Forelimb muscle (tissue), 1 donor: ENCODE results near the gene IFNAR1. TPM values are rescaled to one million over a fixed set of nuclear protein-coding genes. Genes with fewer than 3 reads are reported as not detected.
"Not testable (repeated sequence)": the region's sequence is repeated elsewhere in the genome, so short reads cannot be mapped to it uniquely, and the experiment has no call there.

ENCODE experiments used
- DNase-seq: peaks from one replicate; pipeline ENCODE4 v3.0.0-alpha.2; 2013; ENCODE audit warnings: low read depth
- polyA plus RNA-seq: library from polyadenylated mRNA; unstranded; fragments of 120-200 nt; gene quantifications from one replicate; pipeline ENCODE4 v1.2.1, GENCODE V29; 2013; ENCODE audit not compliant: insufficient read length

IFNAR1 gene
- polyA plus RNA-seq, 1 donor, result 20.9 TPM

DNA sequence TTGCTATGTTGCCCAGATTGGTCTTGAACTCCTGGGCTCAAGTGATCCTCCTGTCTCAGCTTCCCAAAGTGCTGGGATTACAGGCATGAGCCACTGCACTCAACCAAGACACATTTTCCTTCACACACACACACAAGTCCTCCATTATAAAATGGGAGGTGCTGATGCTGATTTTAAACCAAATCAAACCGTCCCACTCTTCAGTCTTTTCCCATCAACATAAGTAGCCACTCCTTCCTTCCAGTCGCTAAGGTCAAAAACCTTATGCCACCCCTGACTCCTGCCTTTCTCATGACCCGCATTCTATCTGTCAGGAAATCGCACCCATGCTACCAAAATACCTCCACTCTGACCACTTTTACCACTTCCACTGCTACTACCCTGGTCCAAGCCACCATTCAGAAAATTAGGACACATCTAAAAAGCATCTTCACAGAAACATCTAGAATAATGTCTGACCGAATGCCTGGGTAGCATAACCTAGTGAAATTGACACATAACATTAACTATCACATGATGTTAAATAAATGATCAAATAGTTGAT lies 50.4 kb downstream of the IFNAR1 start:
- no peak for DNase-seq

DNA sequence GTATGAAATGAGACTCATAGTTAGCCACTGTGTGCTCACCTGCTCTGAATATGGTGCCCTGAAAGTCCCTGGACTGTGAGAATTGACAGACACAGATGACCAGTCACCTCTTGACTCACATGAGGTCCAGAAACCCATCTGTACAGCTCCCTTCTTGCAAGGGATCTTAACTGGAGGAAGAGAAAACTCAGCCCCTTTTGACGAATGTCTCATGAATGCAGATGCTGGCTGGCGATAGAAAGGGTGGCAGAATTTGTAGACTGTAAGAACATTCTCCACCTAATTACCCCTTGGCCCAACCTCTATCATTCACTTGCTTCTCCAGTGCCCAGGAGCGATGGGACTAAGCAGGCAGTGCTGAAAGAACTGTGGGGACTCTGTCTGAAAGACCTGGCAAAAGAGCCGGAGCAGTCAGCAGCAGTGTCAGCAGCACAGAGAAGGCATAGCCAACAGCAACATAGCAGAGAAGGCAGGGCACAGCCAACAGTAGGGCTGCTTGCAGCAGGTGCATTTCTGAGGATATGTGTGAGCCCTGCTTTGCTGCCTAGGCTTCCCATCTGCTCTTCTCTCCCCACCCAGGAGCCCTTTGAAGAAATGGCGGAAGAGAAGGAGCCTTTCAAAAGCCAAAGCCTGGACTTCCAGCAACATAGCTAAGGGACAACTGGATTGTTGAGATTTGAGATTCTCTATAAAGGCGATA lies 52.6 kb downstream of the IFNAR1 start:
- DNase-seq, result no peak

DNA sequence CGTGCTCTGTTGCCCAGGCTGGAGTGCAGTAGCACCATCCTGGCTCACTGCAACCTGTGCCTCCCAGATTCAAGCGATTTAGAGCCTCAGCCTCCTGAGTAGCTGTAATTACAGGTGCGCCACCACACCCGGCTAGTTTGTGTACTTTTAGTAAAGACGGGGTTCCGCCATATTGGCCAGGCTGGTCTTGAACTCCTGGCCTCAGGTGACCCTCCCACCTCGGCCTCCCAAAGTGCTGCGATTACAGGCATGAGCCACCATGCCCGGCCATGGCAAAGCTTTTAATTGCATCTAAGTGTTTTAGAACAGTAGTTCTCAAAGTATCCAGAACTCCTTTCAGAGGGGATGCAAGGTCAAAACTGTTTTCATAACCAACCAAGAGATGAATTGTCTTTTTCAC lies 53.3 kb downstream of the IFNAR1 start:
- DNase-seq, result no peak

GRCh38 chr21:33379934-33380333 lies 55.2 kb downstream of the IFNAR1 start:
- DNase-seq, result not testable (repeated sequence)

DNA sequence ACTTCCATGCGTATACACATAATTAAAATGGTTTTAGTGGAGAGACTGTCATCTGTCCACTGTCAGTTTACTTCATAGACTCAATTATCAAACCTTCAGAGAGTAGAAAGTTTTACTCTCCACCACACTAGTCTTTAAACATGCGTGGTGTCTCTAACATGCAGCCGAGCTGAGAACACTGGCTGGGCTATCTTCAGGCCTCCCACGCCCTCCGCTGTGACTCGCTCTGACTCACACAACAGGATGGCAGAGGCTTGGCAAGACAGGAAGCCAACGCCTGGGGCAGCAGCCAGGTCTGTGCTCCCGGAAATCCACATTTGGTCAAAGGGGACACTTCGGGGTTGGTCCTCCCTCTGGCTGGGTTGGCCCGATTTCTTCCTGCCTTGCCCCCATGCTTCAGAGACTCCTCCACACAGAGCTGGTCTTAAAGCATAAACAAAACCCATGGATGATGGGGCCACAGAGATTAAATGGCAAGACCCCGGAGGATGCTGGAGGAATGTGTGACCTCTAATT lies 55.8 kb downstream of the IFNAR1 start:
- no peak for DNase-seq

- DNase-seq, result not testable (repeated sequence)
These were observed 56.6 kb downstream of the IFNAR1 start for GRCh38 chr21:33381381-33381780.

DNA sequence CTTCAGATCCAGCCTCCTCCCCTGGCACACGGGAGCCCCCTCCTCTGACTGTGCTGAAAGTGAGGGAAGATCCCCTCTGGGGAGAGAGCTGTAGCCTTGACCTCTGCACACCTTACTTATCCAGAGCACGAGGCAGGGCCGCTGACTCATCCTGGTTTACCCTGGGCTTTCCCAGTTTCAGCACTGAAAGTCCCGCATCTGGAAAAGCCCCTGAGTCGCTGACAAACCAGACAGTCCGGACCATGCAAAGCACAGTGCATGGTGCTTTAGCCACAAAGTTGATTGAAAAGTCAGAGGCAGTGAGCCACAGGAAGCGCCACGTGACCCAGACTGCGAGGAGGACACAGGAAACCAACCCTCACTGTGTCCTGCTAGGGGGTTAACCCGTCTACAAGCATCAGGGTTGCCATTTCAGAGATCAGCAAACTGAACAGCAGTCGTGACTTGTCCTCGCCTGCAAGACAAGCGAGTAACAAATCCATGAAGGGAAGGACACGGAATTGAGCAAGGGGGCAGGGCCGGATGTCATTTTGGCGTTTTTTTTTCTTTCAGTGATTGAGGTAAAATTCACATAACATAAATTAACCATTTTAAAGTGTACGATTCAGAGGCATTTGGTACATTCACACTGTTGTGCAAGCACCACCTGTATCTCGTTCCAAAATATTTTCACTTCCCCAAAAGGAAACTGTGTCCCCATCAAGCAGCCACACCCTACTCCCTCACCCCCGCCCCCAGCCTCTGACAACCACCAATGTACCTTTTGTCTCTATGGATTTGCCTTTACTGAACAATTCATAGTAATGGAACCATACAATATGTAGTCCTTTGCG lies 58.5 kb downstream of the IFNAR1 start:
- DNase-seq, result no peak

DNA sequence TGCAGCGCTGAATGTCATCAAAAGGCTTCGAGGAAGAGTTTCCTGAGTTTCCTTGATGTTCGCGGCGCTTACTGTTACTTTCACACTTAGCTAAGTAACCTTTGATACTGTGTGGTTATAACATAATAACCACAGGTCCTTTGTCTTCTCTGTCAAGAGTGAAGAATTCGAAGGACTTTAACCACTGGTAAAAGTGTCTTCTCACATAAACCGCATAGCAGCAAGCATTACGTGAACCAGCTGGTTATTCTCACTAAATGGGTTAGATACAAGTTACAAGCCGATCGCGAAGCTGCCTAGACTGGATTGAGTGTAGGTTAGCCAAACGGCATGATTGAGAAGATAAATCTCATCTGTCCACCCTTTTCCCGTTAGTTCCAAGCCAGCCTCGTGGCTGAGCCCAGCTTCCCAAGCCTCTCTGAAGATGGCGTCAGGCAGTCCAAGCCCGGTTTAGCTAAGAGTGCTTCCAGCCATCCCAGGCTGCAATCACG lies 60.1 kb downstream of the IFNAR1 start:
- DNase-seq, result no peak

- DNase-seq, result no peak
These were observed 61.5 kb downstream of the IFNAR1 start for GRCh38 chr21:33386222-33386784.

GRCh38 chr21:33387294-33387693 lies 62.5 kb downstream of the IFNAR1 start:
- no peak for DNase-seq

DNA sequence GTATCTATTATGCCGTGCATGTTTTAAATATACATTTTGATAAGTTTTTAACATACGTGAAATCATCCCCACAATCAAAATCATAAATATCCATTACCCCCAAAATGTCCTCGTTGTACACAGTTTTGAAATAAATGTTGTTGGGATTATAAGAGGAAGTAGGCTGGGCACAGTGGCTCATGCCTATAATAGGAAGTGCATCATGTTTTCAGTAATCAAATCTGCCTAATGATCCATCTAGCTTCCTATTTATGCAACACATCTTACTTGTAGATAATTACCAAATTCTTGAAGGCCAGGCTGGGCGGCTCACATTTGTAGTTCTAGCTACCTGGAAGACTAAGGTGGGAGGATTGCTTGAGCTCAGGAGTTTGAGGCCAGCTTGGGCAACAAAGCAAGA lies 63.4 kb downstream of the IFNAR1 start:
- DNase-seq, result no peak

DNA sequence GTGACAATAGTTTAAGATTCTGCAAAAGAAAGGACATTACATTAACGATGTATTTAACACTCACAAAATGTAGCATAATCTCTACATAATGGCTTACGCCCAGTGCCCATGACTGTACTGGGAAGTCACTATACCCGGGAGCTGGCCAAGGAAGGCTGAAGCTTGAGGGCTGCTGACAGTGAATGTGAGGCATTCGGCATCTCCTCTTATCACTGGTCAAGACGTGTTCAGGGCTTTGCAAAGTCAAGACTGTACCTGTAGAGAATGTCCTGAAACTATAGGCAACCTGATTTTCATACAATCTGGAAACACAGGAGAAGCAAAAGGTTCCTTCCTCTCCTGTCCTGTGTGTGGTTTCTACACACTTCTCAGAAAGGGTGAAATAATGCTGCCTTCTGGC lies 65.7 kb downstream of the IFNAR1 start:
- DNase-seq, result no peak

GRCh38 chr21:33391656-33392055 lies 66.9 kb downstream of the IFNAR1 start:
- DNase-seq, result no peak

- DNase-seq, result no peak
These were observed 67.7 kb downstream of the IFNAR1 start for GRCh38 chr21:33392284-33392985.

GRCh38 chr21:33393348-33393747 lies 68.6 kb downstream of the IFNAR1 start:
- no peak for DNase-seq

DNA sequence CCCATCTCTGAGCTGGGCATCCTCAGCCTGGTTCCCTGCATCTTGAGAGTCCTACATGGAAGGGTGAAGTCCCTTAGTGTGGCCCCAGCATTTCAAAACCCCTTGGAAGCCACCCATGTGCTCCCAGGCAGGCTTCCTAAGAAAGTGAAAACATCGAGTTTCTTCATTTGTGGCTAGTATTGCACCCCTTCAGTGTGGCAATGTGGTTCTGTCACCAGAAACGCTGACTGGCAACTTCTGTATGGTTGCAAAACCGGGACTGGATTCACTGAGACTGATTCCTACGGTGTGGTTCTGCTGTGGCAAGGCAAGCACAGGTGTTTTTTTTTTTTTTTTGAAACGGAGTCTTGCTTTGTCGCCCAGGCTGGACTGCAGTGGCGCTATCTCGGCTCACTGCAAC lies 69.5 kb downstream of the IFNAR1 start:
- no peak for DNase-seq

DNA sequence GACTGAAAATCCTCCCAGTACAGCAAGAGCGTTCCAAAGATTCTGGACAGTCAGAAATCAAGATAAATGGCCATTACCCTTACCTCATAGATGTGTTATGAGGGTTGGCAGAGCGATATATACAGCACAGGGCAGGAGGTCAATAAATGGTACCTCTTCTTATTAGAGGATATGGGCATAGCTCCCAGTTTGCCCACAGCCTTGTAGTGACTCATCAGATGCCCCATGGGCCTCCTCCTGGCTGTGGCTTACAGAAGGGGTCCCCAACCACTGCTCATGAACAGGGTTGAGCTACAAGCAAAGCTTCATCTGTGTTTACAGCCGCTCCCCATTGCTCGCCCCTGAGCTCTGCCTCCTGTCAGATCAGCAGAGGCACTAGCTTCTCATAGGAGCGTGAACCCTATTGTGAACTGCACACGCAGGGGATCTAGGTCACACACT lies 71.1 kb downstream of the IFNAR1 start:
- no peak for DNase-seq

DNA sequence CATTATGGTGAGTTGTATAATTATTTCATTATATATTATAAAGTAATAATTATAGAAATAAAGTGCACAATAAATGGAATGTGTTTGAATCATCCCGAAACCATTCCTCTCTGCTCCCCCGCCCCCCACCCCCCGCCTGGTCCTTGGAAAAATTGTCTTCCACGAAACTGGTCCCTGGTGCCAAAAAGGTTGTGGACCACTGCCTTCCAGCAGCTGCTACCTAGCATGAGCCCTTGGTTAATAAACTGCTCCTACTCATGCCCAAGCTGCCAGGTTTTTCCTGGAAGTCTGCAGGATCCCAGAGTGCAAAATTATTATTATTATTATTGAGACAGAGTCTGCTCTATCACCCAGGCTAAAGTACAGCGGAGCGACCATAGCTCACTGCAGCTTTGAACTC lies 71.7 kb downstream of the IFNAR1 start:
- DNase-seq, result no peak

- DNase-seq, result no peak
These were observed 72.2 kb downstream of the IFNAR1 start for GRCh38 chr21:33396951-33397350.

GRCh38 chr21:33397717-33398116 lies 72.9 kb downstream of the IFNAR1 start:
- no peak for DNase-seq

GRCh38 chr21:33398361-33398760 lies 73.6 kb downstream of the IFNAR1 start:
- DNase-seq, result no peak

DNA sequence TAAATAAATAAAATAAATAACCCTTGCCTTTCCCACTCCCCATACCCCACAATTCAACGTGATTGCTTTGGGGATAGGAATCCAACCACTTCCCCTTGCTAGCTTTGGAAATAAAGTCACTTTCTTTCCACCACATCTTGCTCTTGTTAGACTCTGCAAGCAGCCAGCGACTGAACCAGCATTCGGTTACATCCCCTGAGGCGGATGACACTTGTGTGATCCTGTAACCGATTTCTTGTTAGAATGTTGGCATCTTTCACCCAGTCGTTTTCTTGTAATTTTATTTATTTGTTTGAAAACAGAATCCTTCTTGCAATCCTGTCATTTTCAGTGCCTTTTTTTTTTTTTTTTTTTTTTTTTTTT lies 76.8 kb downstream of the IFNAR1 start:
- DNase-seq, result no peak
